ENCODE data around the gene NGB.
"Not testable (repeated sequence)": the region's sequence is repeated elsewhere in the genome, so short reads cannot be mapped to it uniquely, and the experiment has no call there.

NGB gene, protein sequence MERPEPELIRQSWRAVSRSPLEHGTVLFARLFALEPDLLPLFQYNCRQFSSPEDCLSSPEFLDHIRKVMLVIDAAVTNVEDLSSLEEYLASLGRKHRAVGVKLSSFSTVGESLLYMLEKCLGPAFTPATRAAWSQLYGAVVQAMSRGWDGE
- long read RNA-seq, donor 1, partial matches to known transcripts, result 0 of 1 reads
- long read RNA-seq, donor 1, other reads (novel, unspliced or antisense), result 0 of 1 reads
- long read RNA-seq, donor 2, result 0 reads
- long read RNA-seq, donor 3, result 0 reads
- long read RNA-seq, donor 4, result 0 reads
- long read RNA-seq, donor 5, result 0 reads
- long read RNA-seq, donor 6, result 0 reads
- long read RNA-seq, donor 7, result 0 reads
- long read RNA-seq, donor 8, result 0 reads

DNA sequence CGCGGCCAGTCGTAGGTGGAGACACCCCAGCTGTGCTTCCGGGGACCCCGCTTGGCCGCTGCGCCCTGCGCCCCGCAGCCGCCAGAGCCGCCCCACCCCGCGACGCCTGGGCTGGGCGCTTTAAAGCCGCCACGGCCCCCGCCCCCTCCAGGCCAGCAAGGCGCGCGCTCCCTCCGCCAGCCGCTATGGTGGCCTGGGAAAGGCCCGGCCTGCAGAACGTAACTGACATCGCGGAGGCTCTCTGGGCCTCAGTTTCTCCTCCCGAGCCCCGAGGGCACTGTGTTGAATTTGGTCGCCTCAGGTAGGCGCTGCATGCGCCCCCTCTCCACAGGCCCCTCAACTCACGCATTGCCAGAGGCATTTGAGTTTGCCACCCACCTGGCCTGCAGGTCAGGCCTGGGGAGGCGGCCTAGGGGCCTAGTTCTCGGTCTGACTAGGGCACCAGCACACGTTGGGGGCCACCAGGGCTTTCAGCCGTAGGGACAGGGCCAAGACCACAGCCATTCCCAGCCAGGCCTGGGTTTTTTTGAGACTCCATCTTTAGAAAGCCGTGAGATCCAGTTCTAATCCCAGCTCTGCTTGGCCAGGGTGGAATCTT is at the start of gene NGB:
TSS of gene NGB (minus strand) at position 94 of the 598 bp plus-strand sequence. CDS start 269 bp downstream, outside the sequence.
- no peak for DNase-seq

DNA sequence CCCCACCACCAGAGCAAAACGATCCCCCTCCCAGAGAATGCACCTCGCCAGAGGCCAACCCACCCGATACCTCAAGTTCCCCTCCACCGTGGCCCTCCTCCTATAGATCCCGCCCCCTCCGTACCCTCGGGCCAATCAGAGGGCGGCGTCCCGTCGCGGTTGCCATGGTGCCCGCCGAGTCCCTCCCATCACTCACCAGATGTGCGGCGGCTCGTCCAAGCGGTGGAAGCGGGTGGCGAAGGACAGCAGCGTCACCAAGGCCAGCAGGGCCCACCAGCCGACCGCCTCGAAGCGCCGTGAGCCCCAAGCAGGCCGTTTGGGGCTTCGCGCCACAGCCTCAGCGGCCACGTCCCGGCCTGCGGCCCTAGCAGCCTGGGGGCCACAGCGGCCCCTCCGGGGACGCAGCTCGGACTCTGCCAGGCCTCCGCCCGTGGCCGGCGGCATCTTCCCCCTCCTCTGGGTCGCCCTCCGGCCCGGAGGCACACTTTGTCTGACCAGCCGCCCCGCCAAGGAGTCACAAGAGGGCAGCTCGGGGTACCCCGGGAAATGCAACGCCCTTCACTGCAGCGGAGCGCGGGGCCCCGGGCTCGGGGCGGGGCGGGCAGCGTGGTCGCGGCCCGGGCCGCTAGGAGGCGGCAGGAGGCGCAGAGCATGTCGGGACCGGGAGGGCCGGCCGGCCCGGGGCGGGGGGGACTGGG is 49.4 kb upstream of the NGB start, which contains the start of gene POMT2:
TSS of gene POMT2 (minus strand) at position 646 of the 698 bp plus-strand sequence. CDS start at position 444, 202 bp downstream.
- DNase-seq, result peak; percentile 99

DNA sequence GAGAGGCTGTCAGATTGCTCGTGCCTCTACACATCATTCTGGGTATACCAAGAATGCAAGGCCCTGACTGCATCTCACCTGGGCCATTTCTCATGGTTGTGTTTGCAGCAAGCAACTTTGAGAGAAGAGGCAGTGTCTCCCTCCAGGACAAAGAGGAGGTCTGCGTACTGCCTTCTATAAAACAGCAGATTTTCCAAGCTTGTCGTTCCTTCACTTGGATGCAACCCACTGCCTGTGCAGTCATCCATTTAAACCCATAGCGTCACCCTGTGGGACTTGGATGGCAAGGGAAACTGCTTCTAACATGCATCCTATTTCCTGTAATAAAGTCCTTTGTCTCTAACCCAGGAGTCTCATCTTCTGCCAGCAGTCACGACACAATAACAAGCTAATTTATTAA is 48.4 kb upstream of the NGB start:
- no peak for DNase-seq

DNA sequence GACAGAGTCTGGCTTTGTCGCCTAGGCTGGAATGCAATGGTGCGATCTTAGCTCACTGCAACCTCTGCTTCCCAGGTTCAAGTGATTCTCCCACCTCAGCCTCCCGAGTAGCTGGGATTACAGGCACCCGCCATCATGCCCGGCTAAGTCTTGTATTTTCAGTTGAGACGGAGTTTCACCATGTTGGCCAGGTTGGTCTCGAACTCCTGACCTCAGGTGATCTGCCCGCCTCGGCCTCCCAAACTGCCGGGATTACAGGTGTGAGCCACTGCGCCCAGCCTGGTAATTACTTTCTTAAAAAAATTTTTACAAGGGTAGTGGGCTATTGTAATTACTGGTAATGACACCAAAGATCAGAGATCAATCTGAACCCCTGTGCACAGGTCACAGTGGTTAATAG is 47.8 kb upstream of the NGB start:
- not testable (repeated sequence) for DNase-seq

DNA sequence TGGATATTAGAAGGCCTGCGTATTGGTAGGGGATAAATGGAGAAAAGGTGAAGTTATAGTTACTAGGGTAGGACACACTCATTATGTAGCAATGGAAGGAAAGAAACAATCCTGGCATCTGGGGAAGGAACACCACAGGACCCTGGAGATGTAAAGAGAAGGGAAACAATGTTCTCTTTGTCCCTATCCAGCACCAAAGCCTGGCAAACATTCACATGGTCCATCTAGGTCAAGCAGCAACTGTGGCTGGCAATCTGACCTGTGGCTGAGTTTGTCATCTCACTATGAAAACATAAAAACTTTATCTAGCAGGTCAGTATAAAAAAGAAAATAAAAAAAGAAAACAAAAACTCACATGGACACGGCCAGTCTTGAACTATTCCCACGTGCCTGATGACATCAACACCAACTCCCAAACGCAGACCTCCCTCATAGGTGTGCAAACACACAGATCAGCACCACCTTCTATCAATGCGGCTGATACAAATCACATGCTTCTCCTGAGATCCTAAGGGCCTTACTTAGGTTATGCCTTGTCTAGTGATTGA is 47.1 kb upstream of the NGB start:
- no peak for DNase-seq

DNA sequence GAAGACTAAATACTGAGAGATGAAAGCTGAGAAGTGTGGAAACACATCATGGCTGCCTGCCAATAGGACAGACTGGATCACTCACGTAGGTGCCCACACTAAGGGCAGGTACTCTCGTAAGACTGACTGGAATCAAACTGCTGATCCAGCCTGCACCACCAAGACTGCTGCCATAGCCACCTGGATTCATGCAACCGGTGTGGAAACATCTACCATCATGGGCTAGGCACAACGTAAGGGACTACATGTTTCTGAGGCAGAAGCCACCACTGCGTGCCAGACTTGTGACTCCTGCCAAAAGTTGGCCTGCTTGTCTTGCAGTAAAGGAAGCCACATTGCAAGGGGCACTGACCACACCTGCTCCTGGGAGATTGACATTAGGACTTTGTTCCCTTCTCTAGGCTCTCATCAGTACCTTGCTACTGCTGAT is 45.9 kb upstream of the NGB start:
- DNase-seq, result no peak

DNA sequence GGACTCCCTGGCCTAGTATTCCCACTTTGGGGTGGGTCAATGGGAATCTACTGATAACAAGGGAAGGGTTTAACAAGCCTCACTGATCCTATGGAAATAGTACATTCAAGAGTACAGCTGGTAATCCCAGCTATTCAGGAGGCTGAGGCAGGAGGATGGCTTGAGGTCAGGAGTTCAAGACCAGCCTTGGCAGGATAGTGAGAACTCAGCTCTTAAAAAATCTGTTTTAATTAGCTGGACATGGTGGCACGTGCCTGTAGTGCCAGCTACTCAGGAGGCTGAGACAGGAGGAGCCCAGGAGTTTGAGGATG is 45.1 kb upstream of the NGB start:
- DNase-seq, result no peak

DNA sequence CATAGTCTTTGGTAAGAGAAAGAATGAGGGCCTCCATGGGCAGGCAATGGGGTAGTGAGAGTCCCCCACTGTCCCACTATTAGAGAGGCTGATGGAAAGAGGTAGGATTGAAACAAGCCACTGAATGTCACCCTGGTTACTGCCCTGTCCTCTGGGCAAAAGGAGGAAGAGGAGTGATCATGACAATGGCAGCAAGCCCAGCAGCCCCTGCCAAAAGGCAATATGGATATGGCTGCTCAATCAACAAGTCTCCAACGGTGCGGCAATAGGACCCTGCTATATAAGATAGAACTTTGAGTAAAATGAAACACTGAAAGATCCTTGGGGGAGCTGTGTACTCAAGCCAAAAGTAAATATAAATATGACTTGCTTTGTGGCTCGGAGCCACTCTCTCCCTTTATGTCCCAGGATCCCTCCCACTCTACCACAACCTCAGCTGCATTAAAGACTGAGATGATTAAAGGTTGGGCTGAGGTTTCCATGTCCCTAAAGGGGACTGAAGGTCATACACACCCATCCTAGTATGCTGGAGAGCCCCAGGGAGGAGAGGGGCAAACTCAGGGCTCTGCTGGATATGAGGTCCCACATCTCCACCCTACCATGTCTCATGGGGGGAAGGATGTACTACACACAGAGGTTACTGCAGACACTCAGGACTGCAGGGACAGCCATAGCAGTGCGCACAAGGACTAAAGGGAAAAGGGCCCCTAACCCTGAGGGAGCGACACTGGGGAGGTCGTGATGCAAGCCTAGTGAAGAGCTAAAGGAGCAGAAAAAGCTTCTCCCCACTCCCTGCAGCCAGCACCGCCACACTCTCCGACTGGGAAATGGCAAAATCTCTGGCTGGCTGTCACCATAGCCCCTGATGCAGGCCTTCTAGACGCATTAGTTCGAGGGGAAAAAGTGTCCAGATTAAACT is 43.8 kb upstream of the NGB start:
- peak; percentile 17 for DNase-seq

DNA sequence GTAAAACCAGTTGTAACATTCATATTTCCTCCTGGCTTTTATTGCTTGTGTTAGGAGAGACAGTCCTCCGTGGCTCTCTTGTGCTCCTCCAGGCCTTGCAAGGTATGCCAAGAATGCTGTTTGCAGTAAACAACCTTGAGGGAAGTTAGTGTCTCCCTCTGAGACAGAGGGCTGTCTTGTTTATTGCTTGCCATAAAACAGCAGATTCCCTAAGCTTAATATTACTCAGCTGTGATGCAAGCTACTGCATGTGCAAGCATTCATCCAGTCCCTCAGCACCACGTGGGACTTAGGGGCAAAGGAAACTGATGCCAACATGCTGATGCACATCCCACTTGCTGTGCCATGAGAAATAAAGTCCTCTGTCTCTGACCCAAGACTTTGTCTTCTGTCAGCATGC is 43.0 kb upstream of the NGB start:
- no peak for DNase-seq

DNA sequence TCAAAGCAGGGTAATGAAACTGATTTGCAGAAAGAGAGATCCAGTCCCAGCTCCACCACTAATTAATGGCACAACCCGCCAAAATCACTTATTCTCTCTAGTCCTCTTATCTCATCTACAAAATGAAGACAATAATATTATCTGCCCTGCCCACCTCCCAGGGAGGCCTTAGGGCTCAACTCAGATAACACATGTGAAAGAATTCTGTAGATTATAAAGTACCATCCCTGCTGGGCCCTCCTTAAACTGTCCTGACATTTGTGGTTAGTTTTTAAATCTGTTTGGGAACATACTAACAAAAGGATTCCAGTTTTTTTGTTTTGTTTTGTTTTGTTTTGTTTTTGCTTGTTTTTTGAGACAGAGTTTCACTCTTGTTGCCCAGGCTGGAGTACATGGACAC is 42.4 kb upstream of the NGB start:
- DNase-seq, result no peak

DNA sequence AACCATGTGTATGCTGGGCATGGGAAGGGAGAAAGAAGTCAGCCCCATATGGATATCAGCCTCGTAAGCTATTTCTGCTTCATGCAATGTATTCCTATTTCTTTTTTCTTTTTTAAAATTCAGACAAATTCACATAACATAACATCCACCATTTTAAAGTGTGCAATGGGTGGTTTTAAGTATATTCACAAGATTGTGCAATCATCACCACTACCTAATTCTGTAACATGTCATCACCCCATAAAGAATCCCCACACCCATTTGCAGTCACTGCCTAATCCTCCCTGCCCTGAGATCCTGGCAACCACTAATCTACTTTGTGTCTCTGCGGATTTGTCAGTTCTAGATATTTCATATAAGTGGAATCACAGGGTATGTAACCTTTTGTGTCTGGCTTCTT is 40.2 kb upstream of the NGB start:
- DNase-seq, result no peak

DNA sequence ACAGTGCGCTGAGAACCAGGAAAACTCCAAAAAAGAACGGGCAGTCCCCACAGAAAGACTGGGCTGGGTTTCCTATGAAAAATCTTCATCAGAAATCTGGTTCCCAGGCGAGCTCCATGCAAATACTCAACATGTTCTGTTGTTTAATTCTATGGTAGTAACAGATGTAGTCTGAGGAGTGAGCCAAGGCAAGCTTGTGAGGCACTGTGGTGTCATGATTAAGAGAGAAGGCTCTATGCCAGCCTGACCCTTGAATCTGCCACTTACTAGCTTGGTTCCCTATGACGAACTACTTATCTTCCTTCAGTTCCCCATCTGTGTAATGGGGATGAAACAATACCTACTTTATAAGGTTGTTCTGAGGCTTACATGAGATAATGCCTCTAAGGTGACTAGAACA is 39.0 kb upstream of the NGB start:
- no peak for DNase-seq

DNA sequence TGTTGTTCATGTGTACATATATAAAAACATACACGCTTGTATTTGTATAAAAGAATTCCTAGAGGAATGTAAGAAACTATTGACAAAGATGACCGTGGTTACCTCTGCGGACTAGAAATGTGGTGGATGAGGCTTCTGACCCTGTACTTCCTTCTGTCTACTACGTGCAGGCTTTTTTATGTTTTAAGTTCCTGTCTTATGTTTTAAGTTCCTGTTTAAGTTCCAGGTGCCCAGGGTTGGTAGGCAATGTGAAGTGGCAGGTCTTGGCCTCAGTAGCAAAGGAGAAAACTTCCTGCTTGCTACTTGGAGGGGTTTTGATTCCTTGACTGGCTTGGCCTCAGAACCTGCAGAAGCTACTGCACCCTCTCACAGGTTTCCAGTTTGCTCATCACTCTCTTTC is 38.1 kb upstream of the NGB start:
- no peak for DNase-seq

DNA sequence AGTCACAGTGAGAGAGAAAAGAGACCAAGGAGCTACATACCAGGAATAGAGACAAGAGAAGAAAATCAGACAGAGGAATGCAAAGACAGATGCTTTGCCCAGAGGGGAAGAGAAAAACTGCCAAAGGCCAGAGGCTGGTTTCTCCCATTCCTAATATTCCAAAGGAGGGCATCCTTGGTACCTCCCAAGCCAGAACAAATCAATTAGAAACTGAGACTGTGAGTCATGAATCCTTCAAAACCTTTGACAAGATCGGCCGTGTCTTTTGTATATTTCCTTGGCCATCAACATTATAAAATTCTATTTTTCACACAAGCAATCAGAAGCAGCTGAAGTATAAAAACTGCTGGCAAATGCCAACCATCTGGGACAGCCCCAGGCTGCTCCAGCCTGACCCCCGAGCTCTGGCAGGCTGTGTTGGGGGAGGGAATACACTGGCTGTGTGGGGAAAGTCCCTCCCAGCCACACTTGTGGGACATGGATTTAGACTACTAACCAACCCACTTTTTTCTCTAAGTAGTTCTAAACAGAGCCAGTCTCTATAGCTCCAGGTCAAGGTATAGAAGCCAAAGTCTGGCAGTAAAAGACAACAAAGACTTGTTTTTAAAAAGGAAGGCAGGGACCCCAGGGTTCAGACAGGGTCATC is 36.0 kb upstream of the NGB start:
- no peak for DNase-seq

DNA sequence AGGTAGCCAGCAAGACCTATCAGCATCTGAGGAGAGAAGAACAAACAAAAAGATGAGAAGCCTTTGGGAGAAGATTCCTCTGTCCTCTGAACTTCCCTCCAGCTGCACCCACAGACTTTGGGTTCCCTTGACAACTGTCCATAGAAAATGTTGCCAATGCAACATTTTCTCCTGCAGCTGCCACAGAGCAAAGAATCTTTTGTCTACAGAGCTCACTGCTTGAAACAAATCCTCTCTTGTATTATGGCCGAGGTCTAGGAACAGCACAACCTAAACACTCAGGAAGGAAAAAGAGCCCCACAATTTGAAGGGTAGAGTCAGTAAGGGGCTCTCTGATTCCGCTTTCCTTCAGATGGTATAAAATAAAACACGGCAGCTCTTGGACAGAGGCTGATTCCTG is 35.4 kb upstream of the NGB start:
- no peak for DNase-seq

DNA sequence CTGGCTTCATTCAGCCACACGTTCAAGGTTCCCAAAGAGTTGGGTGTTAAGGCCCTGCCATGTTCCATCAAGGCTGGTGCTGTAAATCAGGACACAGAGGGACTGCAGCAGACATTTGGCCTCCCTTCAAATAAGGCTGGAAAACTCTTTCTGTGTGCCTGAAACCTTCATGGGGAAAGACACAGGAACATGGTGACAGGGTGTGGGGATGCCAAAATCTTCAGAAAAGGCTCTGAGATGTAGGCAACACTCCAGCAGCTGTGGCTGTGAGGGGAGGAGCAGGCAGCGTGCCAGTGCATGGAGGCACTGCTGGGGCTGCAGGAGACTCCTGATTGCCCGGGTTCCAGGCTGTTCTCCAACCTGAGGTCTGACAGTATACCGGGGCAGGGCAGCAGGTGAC is 34.7 kb upstream of the NGB start:
- no peak for DNase-seq

DNA sequence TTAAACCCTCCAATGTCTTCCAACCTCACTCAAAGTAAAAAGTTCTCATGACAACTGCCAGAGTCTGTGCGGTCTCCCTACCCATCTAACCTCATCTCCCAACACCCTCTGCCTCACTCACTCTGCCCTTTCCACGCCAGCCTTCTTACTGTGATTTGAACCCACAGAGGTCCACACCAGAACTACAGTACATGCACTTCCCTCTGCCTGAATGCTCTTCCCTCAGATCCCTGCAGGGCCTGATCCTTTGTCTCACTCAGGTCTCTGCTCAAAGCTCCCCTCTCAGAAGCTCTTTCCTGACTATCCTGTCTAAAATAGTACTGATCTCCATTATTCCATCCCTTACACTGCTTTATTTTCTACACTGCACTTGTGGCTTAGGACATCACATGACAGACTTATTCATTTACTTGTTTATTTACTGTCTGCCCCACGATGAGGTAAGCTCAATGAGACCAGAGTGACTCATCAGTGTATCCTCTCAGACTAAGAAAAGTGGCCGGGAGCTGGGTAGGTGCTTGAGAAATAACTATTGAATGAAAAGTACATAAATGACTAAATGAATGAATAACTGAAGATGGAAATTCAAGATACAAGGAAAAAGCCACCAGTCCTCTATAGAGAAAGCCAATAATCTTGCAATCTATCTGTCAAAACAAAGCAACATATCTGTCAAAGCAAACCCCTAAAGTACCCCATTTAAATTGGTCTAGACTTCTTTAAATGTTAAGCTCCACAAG is 32.6 kb upstream of the NGB start:
- no peak for DNase-seq

DNA sequence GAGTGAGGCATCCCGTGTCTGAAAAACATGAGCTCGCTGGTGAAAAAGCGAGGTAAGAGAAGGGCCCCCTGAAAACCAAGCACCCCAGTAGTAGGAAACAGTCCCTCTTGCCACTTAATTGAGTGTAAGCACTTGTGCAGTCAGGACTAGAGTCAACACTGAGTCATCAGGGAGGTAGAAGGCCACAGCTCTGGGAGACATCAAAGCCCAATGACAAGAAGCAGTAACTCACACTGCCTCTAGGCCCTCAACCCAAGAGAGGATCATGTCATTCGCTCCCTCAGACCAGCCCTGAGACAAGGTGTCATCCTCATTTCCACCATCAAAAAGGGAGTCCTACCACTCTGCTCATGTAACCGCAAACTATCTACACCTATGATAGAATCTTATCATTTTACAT is 31.9 kb upstream of the NGB start:
- DNase-seq, result no peak

DNA sequence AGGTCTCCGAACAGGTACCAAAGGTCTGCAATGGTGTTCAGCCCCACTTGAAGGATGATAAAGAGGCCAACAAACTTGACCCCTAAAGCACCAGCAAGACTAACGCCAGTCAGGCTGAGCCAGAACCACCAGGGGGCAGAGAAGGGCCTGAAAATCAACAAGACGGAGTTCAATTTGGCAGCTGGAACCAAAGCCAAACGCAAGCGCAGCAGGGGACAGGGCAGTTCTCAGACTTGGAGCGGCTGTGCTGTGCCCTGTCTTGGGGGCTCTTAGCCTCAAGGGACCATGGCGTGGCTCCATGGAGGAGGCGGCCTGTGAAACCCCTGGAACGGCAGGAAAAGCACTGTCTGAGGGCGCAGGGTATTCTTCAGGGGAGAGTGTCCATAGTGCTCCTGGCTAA is 30.1 kb upstream of the NGB start:
- peak; percentile 58 for DNase-seq

DNA sequence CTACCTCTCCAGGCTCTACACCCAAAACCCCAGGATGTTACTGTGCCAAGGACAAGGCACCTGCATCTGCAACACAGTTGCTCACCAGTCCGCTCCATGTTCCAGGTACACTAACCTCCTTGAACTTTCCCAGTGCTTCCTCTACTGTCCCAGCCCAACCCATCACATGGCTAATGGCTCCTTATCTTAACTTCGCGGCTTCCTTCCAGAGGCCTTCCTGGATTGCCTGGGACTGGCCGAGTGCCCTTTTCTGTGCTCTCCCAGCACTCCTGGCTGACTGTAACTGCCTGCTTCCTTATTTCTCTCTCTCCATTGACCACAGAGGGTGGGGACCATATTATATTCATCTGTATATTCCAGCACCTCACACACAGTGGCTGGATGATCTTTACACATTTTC is 28.8 kb upstream of the NGB start:
- no peak for DNase-seq

DNA sequence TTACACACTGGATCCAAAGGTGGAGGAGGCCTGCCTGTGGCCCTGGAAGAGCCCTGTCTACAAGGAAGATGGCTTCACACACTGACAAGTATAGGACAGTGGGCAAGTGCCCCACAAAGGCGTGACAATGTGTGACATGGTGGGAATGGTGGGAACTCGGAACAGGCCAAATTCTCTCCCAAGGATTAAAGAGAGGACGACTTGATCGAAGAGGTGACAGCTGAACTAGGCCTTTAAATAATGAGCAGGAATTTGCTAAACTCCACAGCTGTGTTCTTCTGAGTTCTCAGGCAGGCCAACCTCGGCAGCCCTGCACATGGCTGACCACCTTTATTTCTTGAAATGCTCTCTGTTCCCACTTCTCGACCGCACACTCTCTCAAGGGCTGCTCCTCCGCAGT is 25.9 kb upstream of the NGB start:
- DNase-seq, result no peak

All from right kidney (tissue), 9 donors.